Mucosa of gallbladder (tissue), 1 donor: ENCODE measurements around the gene CACNA1A. TPM values are rescaled to one million over a fixed set of nuclear protein-coding genes. Genes with fewer than 3 reads are reported as not detected.

Experiments
- DNase-seq: peaks from one replicate; pipeline ENCODE4 v3.0.0-alpha.2; 2020; ENCODE audit warnings: low spot score
- total RNA-seq: library from RNA; stranded (reverse); gene quantifications from one replicate; pipeline ENCODE4 v1.2.1, GENCODE V29; 2021
- donor health status: DM: no; HTN: no; CAD: no.

The CACNA1A gene
- total RNA-seq, 1 donor from 2014 or later, result 1.2 TPM

- DNase-seq, result peak; percentile 43
These were observed 271.8 kb downstream of the CACNA1A start for GRCh38 chr19:13234518-13234917.

GRCh38 chr19:13231663-13232062 is 274.6 kb downstream of the CACNA1A start:
- DNase-seq, result no peak

- no peak for DNase-seq
These were observed 277.0 kb downstream of the CACNA1A start for GRCh38 chr19:13229246-13229645.

- no peak for DNase-seq
These were observed 277.7 kb downstream of the CACNA1A start for GRCh38 chr19:13228561-13228960.

GRCh38 chr19:13226983-13227382 is 279.3 kb downstream of the CACNA1A start:
- DNase-seq, result no peak

GRCh38 chr19:13225973-13226865 is 280.1 kb downstream of the CACNA1A start:
- no peak for DNase-seq

- no peak for DNase-seq
These were observed 281.2 kb downstream of the CACNA1A start for GRCh38 chr19:13225085-13225484.

GRCh38 chr19:13220847-13221246 is 285.4 kb downstream of the CACNA1A start:
- no peak for DNase-seq

- DNase-seq, result no peak
These were observed 290.5 kb downstream of the CACNA1A start for GRCh38 chr19:13215572-13216380.

- DNase-seq, result no peak
These were observed 292.1 kb downstream of the CACNA1A start for GRCh38 chr19:13214036-13214730.

GRCh38 chr19:13212759-13213330 is 293.4 kb downstream of the CACNA1A start:
- no peak for DNase-seq

GRCh38 chr19:13211426-13212308 is 294.6 kb downstream of the CACNA1A start:
- no peak for DNase-seq

GRCh38 chr19:13210941-13211340 is 295.3 kb downstream of the CACNA1A start:
- no peak for DNase-seq

- DNase-seq, result no peak
These were observed 295.9 kb downstream of the CACNA1A start for GRCh38 chr19:13210339-13210775.

- no peak for DNase-seq
These were observed 296.6 kb downstream of the CACNA1A start for GRCh38 chr19:13209484-13210338.

GRCh38 chr19:13208672-13209483 is 297.4 kb downstream of the CACNA1A start:
- no peak for DNase-seq

GRCh38 chr19:13207846-13208671 is 298.2 kb downstream of the CACNA1A start:
- DNase-seq, result peak; percentile 45
